Adrenal gland (tissue), 5 donors: ENCODE results near the gene ETFA.

Experiments used
- CTCF ChIP-seq, 6 experiments: fragments of 450-650 bp in 4 of 6; fragments of 200-600 bp in 2 of 6; sonication (generic) in 1 of 6; IDR thresholded peaks; 1 replicate in 5 of 6; 2 replicates in 1 of 6; pipeline versions ENCODE4 v1.5.1 to v1.8.0; 2016 to 2021; ENCODE audit warnings: antibody characterized with exemption in 6 of 6, mild to moderate bottlenecking in 2 of 6, moderate library complexity in 1 of 6
- POLR2A ChIP-seq, 2 donors: fragments of 450-650 bp; IDR thresholded peaks; one replicate each; pipeline ENCODE4 v1.6.1; 2017; ENCODE audit warnings: antibody characterized with exemption in 2 of 2, mild to moderate bottlenecking in 2 of 2, moderate library complexity in 1 of 2
- donor health status: DM: no; HTN: no; CAD: no.

GRCh38 chr15:76198456-76199105 lies 112.7 kb downstream of the ETFA start:
- no peak for TF ChIP-seq CTCF (IDR thresholded peaks at IDR 0.05)
- no peak for TF ChIP-seq POLR2A (IDR thresholded peaks at IDR 0.05)
